DMS114 treated with DMSO at 0.1 percent for 48 hours (cell line): ENCODE data around the gene FOXL2NB.
"Not testable (repeated sequence)": the region's sequence is repeated elsewhere in the genome, so short reads cannot be mapped to it uniquely, and the experiment has no call there.

ENCODE experiments used
- DNase-seq: peaks from one replicate; lab custom pipeline; 2025; ENCODE audit not compliant: unreplicated experiment; lab: John Stamatoyannopoulos, UW

FOXL2NB gene

GRCh38 chr3:138946663-138947494 is at the start of gene FOXL2NB, which contains the start of gene FOXL2:
TSS of gene FOXL2NB (plus strand) at chr3:138947217. CDS start at chr3:138947365, 148 bp downstream.
TSS of gene FOXL2 (minus strand) at chr3:138947137. CDS start at chr3:138946722, 415 bp downstream.
- DNase-seq: peak; percentile 68

- DNase-seq: no peak
These were observed 48.7 kb upstream of the FOXL2NB start for GRCh38 chr3:138898301-138898700.

- DNase-seq: no peak
These were observed 48.3 kb upstream of the FOXL2NB start for GRCh38 chr3:138898708-138899107.

- DNase-seq: no peak
These were observed 47.5 kb upstream of the FOXL2NB start for GRCh38 chr3:138899351-138899991.

- DNase-seq: no peak
These were observed 45.5 kb upstream of the FOXL2NB start for GRCh38 chr3:138901567-138901966.

- no peak for DNase-seq
These were observed 44.8 kb upstream of the FOXL2NB start for GRCh38 chr3:138902171-138902570.

GRCh38 chr3:138907539-138907938 is 39.5 kb upstream of the FOXL2NB start:
- DNase-seq: no peak

GRCh38 chr3:138908846-138909245 is 38.2 kb upstream of the FOXL2NB start:
- DNase-seq: no peak

GRCh38 chr3:138909904-138910303 is 37.1 kb upstream of the FOXL2NB start:
- DNase-seq: no peak

- no peak for DNase-seq
These were observed 35.4 kb upstream of the FOXL2NB start for GRCh38 chr3:138911621-138912020.

- DNase-seq: no peak
These were observed 34.8 kb upstream of the FOXL2NB start for GRCh38 chr3:138912237-138912636.

GRCh38 chr3:138913766-138914165 is 33.3 kb upstream of the FOXL2NB start:
- DNase-seq: no peak

GRCh38 chr3:138914870-138915502 is 32.0 kb upstream of the FOXL2NB start:
- no peak for DNase-seq

GRCh38 chr3:138915503-138916498 is 31.2 kb upstream of the FOXL2NB start:
- peak; percentile 55 for DNase-seq

GRCh38 chr3:138916824-138917223 is 30.2 kb upstream of the FOXL2NB start:
- DNase-seq: no peak

GRCh38 chr3:138919325-138919724 is 27.7 kb upstream of the FOXL2NB start:
- DNase-seq: no peak

- DNase-seq: no peak
These were observed 25.4 kb upstream of the FOXL2NB start for GRCh38 chr3:138921316-138922292.

- DNase-seq: not testable (repeated sequence)
These were observed 24.6 kb upstream of the FOXL2NB start for GRCh38 chr3:138922400-138922799.

- peak; percentile 58 for DNase-seq
These were observed 23.5 kb upstream of the FOXL2NB start for GRCh38 chr3:138923531-138923994.
